Heart left ventricle (tissue), 16 donors: Measurements from ENCODE around the gene PRRT2. TPM values are rescaled to one million over a fixed set of nuclear protein-coding genes. Genes with fewer than 3 reads are reported as not detected.

Experiments
- ATAC-seq, 4 donors: fragments of 200-7000 bp; cut with Tn5 transposase; one replicate each; pipeline ENCODE4 v1.9.1; 2020 to 2022; ENCODE audit warnings: moderate library complexity in 4 of 4, mild to moderate bottlenecking in 3 of 4, moderate number of reproducible peaks in 1 of 4
- DNase-seq, 5 donors: peaks; one replicate each; pipeline ENCODE4 v3.0.0-alpha.2; 2020
- H3K27ac ChIP-seq, 12 donors: fragments of 200-600 bp; sonication (generic) in 4 of 12; one replicate each; pipeline versions ENCODE4 v1.5.0 to v1.8.0; 2016 to 2022; ENCODE audit warnings: mild to moderate bottlenecking in 2 of 12
- H3K27me3 ChIP-seq, 9 donors: fragments of 200-600 bp; sonication (generic) in 2 of 9; one replicate each; pipeline versions ENCODE4 v1.5.1 to v1.8.0; 2016 to 2022; ENCODE audit warnings: mild to moderate bottlenecking in 3 of 9
- H3K36me3 ChIP-seq, 9 donors: fragments of 200-600 bp; sonication (generic) in 2 of 9; one replicate each; pipeline versions ENCODE4 v1.5.0 to v1.8.0; 2018 to 2022; ENCODE audit warnings: mild to moderate bottlenecking in 2 of 9
- H3K4me1 ChIP-seq, 12 donors: fragments of 200-600 bp; sonication (generic) in 4 of 12; one replicate each; pipeline versions ENCODE4 v1.5.0 to v1.8.0; 2016 to 2022; ENCODE audit warnings: mild to moderate bottlenecking in 3 of 12
- H3K4me3 ChIP-seq, 12 donors: fragments of 200-600 bp; sonication (generic) in 4 of 12; one replicate each; pipeline versions ENCODE4 v1.5.0 to v1.8.0; 2017 to 2022; ENCODE audit warnings: mild to moderate bottlenecking in 9 of 12, moderate library complexity in 4 of 12
- H3K9me3 ChIP-seq, 12 donors: fragments of 200-600 bp; sonication (generic) in 4 of 12; one replicate each; pipeline versions ENCODE4 v1.5.0 to v1.8.0; 2016 to 2022; ENCODE audit warnings: mild to moderate bottlenecking in 1 of 12
- POLR2A ChIP-seq, 2 donors: fragments of 450-650 bp; IDR thresholded peaks; one replicate each; pipeline ENCODE4 v1.6.1; 2017; ENCODE audit warnings: antibody characterized with exemption in 2 of 2, mild to moderate bottlenecking in 2 of 2, moderate library complexity in 2 of 2
- WGBS, 4 donors: extraction: QIAGEN DNeasy Blood & Tissue Kit in 2 of 4; methylation state at CpG; one replicate each; pipeline versions ENCODE4 v1.1.5 to v1.1.7; 2013 to 2018; 5-methylcytosine and 5-hydroxymethylcytosine counted together
- intact Hi-C, 10 donors: fragments of 100-400 bp; cut with DNase I; formaldehyde crosslinking; loops; one replicate each; pipeline versions ENCODE4 v1.11.1 to v1.14.2; 2022
- polyA plus RNA-seq, 2 donors: library from polyadenylated mRNA; stranded (reverse); fragments of 200-250 nt; gene quantifications; one replicate each; pipeline ENCODE4 v1.2.3, GENCODE V29; 2013
- total RNA-seq, 9 donors: library from RNA; depleted of rRNA in 2 of 9; stranded (reverse); fragments of >200 nt in 2 of 9; fragmentation: NEBNext Ultra II Directional in 3 of 9; extraction: Animal tissue kit (Norgen Biotek cat#: 25700) in 3 of 9; gene quantifications; one replicate each; pipeline versions ENCODE4 v1.1.0 to v1.2.4, GENCODE V29; 2016 to 2023
- TF ChIP-seq, protein P1 (sequence below), 12 donors: fragments of 200-600 bp; sonication (generic) in 4 of 12; IDR thresholded peaks; one replicate each; pipeline versions ENCODE4 v1.5.0 to v1.8.0; 2018 to 2022; ENCODE audit warnings: antibody characterized with exemption in 12 of 12, mild to moderate bottlenecking in 5 of 12
- donor health status: ischemic (EF 13 %, LVEDD 7.1; RV severe dilation, severe dysfunction).
- donor health status: healthy with polysubstance abuse.
- donor health status: DM: no; HTN: yes; CAD: no.
- donor health status: DM: no; HTN: no; CAD: no.
- donor health status: ischemic (EF 25% LVEDD 6.9; RV normal size, moderate dysfunction).
- donor health status: ischemic (EF 25% LVEDD 5.7; RV mildly dilated, moderate dysfunction).
- donor health status: healthy.
- donor health status: DM: yes; HTN: yes; CAD: no.
- donor health status: ischemic (EF 35%, LVEDD 5.7; RV mildly dilated, moderate dysfunction).
- donor health status: nonischemic (EF 11% LVEDD 7.7; RV severe dilation, severe dysfunction).
- donor health status: DM: yes; HTN: yes; CAD: no.
- donor health status: PGD.
- donor health status: ischemic (EF 29% LVEDD 5.4; RV normal size, mild dysfunction).
- donor health status: nonischemic (EF 23%, LVEDD 6.1; RV moderate dilation, normal function).

PRRT2 gene
- total and polyA plus RNA-seq, 11 donors: 0.24 to 3.2 (median 1.3) TPM; not detected in 1

DNA sequence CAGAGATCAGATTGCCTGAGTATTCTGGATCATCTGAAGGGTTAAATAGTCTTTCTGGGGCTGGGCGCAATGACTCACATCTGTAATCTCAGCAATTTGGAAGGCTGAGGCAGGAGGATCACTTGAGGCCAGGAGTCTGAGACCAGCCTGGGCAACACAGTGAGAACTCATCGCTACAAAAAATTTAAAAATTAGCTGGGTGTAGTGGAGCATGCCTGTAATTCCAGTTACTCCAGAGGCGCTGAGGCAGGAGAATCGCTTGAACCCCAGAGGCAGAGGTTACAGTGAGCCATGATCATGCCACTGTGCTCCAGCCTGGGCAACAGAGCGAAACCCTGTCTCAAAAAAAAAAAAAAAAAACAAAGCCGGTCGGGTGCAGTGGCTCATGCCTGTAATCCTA lies 23.9 kb downstream of the PRRT2 start:
- no peaks in the 10 kb centered on the region for H3K9me3 ChIP-seq
- intact Hi-C loops: loop anchor here in 1 of 10 donors (5.0 kb wide), 1 partner anchor 39 kb away; no protein-coding TSS in a partner anchor
- no peaks in the 10 kb centered on the region for H3K27me3 ChIP-seq
- DNase-seq: no peak
- TF ChIP-seq, protein P1, sequence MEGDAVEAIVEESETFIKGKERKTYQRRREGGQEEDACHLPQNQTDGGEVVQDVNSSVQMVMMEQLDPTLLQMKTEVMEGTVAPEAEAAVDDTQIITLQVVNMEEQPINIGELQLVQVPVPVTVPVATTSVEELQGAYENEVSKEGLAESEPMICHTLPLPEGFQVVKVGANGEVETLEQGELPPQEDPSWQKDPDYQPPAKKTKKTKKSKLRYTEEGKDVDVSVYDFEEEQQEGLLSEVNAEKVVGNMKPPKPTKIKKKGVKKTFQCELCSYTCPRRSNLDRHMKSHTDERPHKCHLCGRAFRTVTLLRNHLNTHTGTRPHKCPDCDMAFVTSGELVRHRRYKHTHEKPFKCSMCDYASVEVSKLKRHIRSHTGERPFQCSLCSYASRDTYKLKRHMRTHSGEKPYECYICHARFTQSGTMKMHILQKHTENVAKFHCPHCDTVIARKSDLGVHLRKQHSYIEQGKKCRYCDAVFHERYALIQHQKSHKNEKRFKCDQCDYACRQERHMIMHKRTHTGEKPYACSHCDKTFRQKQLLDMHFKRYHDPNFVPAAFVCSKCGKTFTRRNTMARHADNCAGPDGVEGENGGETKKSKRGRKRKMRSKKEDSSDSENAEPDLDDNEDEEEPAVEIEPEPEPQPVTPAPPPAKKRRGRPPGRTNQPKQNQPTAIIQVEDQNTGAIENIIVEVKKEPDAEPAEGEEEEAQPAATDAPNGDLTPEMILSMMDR (IDR thresholded peaks at IDR 0.05): no peak
- TF ChIP-seq POLR2A (IDR thresholded peaks at IDR 0.05): no peak
- H3K27ac ChIP-seq: no peak overlapping the region
- no peak overlapping the region for H3K4me3 ChIP-seq
- peaks cover 0 to 100% (median 94%) of the 10 kb centered on the region in 9 donors for H3K36me3 ChIP-seq
- ATAC-seq: no peak
- whole genome bisulfite sequencing, 4 donors: 83 to 89% (median 88%) methylated on average over 7 of the region's 7 CpGs
- H3K4me1 ChIP-seq: peaks cover 0 to 12% (median 0%) of the 10 kb centered on the region in 12 donors

DNA sequence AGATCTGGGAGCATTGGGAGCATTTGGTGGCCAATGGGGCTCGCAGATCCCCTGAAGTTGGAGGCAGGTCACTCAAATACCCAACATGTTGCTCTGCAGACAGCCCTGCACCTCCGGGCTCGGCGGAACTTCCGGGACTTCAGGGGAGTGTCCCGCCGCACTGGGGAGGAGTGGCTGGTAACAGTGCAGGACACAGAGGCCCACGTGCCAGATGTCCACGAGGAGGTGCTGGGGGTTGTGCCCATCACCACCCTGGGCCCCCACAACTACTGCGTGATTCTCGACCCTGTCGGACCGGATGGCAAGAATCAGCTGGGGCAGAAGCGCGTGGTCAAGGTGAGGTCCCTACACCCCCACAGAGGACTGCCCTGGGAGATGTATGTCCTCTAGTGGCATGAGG lies 24.6 kb downstream of the PRRT2 start:
- intact Hi-C loops: loop anchor here in 1 of 10 donors (5.0 kb wide), 1 partner anchor 39 kb away; no protein-coding TSS in a partner anchor
- WGBS, 4 donors: 86 to 92% (median 87%) methylated on average over 8 to 15 of the region's 15 CpGs
- H3K27me3 ChIP-seq: no peaks in the 10 kb centered on the region

DNA sequence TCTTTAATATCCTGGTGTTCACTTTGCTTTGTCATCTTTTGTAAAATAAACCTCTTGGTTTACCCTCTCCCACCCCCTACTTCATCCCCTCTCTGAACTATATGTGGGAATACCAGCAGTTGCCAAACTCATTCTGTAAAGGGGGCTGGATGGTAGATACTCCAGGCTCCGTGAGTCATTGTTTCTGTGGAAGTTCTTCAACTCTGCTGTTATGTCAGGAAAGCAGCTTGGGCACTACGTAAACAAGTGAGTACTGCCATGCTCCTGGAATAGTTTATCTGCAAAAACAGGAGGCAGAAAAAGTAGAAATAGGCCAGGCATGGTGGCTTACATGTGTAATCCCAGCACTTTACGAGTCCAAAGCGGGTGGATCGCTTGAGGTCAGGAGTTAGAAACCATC lies 25.8 kb downstream of the PRRT2 start:
- Histone ChIP-seq H3K9me3 (no peaks in the 10 kb centered on the region), H3K27me3 (no peaks in the 10 kb centered on the region), H3K4me1 (peaks cover 0 to 6% (median 0%) of the 10 kb centered on the region in 12 donors), H3K4me3 (no peak overlapping the region), H3K27ac (no peak overlapping the region), H3K36me3 (peaks cover 0 to 100% (median 94%) of the 10 kb centered on the region in 9 donors)
- TF ChIP-seq POLR2A (IDR thresholded peaks at IDR 0.05): no peak
- TF ChIP-seq, protein P1 (IDR thresholded peaks at IDR 0.05): no peak
- DNase-seq: no peak
- intact Hi-C loops: loop anchor here in 1 of 10 donors (5.0 kb wide), 1 partner anchor 41 kb away; no protein-coding TSS in a partner anchor
- no peak for ATAC-seq
- 95 to 97% (median 97%) methylated on average over 5 of the region's 5 CpGs for WGBS, 4 donors

More for the DNA sequence above, 24.6 kb downstream of the PRRT2 start:
- Histone ChIP-seq H3K4me1 (peaks cover 0 to 6% (median 0%) of the 10 kb centered on the region in 12 donors), H3K4me3 (no peak overlapping the region), H3K27ac (no peak overlapping the region), H3K9me3 (no peaks in the 10 kb centered on the region), H3K36me3 (peaks cover 0 to 100% (median 94%) of the 10 kb centered on the region in 9 donors)
- DNase-seq: no peak
- TF ChIP-seq, protein P1 (IDR thresholded peaks at IDR 0.05): no peak
- no peak for TF ChIP-seq POLR2A (IDR thresholded peaks at IDR 0.05)
- ATAC-seq: no peak

DNA sequence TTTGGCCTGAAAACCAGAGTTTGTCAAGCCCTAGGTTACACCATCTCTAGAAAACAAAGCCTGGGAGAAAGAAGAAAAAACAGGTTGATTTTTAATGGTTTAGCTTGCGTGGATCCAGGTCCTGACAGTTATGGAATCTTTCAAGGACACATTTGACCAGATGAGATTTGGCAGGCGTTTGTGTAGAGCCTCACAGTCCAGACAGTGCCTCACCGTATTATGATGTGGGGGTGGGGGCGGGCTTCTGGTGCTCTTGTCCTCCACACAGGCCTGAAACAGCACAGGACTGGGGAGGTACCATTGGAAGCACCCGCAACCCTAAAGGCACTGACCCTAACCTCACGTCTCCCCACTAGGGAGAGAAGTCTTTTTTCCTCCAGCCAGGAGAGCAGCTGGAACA lies 27.8 kb downstream of the PRRT2 start:
- H3K4me3 ChIP-seq: no peak overlapping the region
- intact Hi-C loops: loop anchor here in 2 of 10 donors (5.0 to 10.0 kb wide), 2 partner anchors 43 to 145 kb away; no protein-coding TSS in a partner anchor
- ATAC-seq: peak in 3 of 4 donors; percentile 51 to 69 (median 62)
- H3K9me3 ChIP-seq: no peaks in the 10 kb centered on the region
- 54 to 79% (median 64%) methylated on average over 5 to 6 of the region's 6 CpGs for WGBS, 4 donors
- peak in 1 of 5 donors; percentile 52 for DNase-seq
- H3K27me3 ChIP-seq: no peaks in the 10 kb centered on the region
- no peak overlapping the region for H3K27ac ChIP-seq
- TF ChIP-seq, protein P1 (IDR thresholded peaks at IDR 0.05): no peak
- H3K4me1 ChIP-seq: peaks cover 0 to 6% (median 0%) of the 10 kb centered on the region in 12 donors
- peaks cover 0 to 98% (median 90%) of the 10 kb centered on the region in 9 donors for H3K36me3 ChIP-seq
